A549 treated with AZD2906 at 1 μM for 4 hours (cell line): Measurements from ENCODE around the gene STIL. TPM values are rescaled to one million over a fixed set of nuclear protein-coding genes. Genes with fewer than 3 reads are reported as not detected.

ENCODE experiments used
- total RNA-seq: library from RNA; stranded (reverse); fragments of 200-300 nt; extraction: Qiagen RNA extraction; gene quantifications from 5 replicates; pipeline ENCODE4 v1.2.3, GENCODE V29; 2022

The STIL gene
- total RNA-seq: 8.6 to 10.2 TPM (median 9.3 TPM) in 5 replicates

DNA sequence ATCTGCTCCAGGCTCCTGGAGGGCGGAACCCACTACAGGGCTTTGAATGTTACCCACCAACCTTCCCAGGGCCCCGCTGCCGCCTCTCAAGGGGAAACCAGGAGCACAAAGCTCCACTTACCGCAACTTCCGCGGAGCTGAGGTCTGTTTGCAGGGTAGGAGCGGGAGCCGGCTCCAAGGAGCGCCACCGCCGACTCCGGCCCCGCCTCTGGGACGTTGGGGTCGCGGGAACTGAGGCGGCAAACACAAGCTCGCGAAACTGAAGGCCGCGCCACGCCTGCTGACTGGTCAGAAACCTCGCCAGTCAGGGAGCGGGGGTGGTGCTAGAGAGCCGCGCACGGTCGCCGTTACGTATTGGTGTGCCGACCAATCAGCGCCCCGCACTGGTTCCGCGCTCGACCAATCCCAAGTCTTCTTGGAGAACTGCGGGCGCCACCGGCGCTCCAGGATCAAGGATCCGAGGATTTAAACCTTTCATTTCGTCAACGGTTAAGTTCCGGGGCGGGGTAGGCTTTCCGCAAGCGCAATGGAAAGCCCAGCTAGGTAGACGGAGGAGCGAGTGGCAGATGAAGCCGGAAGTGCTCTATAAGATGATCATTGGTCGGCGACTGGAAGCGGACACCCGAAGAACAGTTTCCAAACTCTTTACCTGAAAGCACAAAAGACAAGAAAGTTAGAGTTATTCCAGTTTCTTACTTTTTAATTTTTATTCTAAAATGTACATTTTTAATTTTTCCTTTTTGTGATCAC, at the start of gene STIL:
STIL (minus strand) TSS at position 233 of the 750 bp plus-strand sequence. CDS start 3,828 bp downstream, outside the sequence.

DNA sequence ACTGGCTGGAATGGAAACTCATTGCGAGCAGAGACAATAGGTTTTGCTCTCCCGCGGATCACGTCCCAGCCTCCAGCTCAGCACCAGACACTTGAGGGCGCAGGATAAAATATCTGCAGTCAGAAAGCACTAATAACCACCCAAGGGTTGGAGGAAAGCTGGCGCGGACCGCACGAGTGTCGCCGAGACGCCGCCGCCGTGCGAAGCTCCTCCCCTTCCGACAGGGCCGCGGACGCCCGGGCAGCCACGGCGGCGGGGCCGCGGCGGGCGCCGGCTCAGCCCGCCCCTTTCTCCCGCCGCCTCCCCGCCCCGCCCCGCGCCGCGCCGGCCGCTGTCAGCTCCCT, 19.6 kb upstream of the STIL start, which contains the start of gene CMPK1:
CMPK1 (plus strand) TSS at position 213 of the 344 bp plus-strand sequence. CDS start 156 bp downstream, outside the sequence.

DNA sequence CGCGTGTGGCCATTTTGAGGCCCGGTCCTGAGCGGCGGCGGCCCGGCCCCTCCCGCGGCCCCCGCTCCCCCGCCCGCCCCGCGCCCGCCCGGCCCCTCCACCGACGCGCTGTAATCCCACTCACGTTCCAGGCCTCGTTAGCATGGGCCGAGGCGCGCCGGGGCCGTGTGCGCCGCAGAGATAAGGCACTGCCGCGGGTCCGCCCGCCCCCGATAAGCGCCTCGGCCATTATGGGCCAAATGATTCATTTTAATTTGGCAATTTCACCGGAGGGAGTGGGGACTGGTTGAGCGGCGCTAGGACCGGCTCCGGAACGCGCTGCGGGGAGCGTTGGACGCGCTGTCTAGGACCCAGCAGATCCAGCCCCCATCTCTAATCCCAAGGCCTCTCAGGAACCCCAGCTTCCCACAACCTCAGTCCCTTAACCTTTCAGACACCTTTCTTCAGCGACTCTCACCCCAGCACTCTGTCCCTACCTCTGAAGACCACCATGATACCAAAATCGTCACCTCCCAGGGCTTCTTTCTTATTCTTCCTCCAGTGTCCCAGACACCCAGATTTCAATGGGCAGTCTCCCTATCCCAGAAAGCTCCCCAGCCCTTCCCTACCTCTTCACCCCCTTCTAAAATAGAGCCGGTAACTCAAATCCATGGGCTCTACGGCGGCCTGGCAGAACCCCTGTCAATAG, 81.6 kb downstream of the STIL start, which contains the start of gene TAL1:
TAL1 (minus strand) TSS at position 39 of the 688 bp plus-strand sequence. CDS start 6,337 bp downstream, outside the sequence.

Other genes starting within 250 kb of the STIL start
- gene CYP4Z1, start 246.9 kb downstream of the STIL start, total RNA-seq: not detected in 5 replicates
- not detected in 5 replicates for gene CYP4A22, start 176.7 kb downstream of the STIL start, total RNA-seq
- 6.1 to 8.7 TPM (median 8.0 TPM) in 5 replicates for gene PDZK1IP1, start 124.1 kb downstream of the STIL start, total RNA-seq
- not detected in 5 replicates for gene TAL1, start 81.9 kb downstream of the STIL start, total RNA-seq
- gene CMPK1, start 19.6 kb upstream of the STIL start, total RNA-seq: 55.9 to 69.2 TPM (median 62.6 TPM) in 5 replicates
- gene FOXE3, start 102.1 kb upstream of the STIL start, total RNA-seq: 0.06 to 0.09 TPM (median 0.08 TPM) in 3 of 5 replicates, not detected in the others
- 0.39 to 0.63 TPM (median 0.55 TPM) in 5 replicates for gene FOXD2, start 123.9 kb upstream of the STIL start, total RNA-seq